Fibroblast of lung (primary cell): ENCODE measurements around the gene MAP1LC3A.

Source experiments
- EZH2 ChIP-seq: IDR thresholded peaks from 2 replicates; pipeline ENCODE4 v1.5.1; 2012; ENCODE audit warnings: low read length, control low read depth, mild to moderate bottlenecking; ENCODE audit errors: missing control alignments
- TF ChIP-seq, protein P1 (sequence below), 2 donors: IDR thresholded peaks in 1 of 2; conservative IDR thresholded peaks in 1 of 2; 1 replicate in 1 of 2; 2 replicates in 1 of 2; pipeline ENCODE4 v1.5.1; 2011 to 2012; ENCODE audit warnings: low read length in 2 of 2, control low read depth in 1 of 2, inconsistent platforms in 1 of 2, low read depth in 1 of 2, mild to moderate bottlenecking in 1 of 2

GRCh38 chr20:34564833-34565232 lies 6.3 kb downstream of the MAP1LC3A start:
- TF ChIP-seq EZH2, result no peak
- TF ChIP-seq, protein P1, sequence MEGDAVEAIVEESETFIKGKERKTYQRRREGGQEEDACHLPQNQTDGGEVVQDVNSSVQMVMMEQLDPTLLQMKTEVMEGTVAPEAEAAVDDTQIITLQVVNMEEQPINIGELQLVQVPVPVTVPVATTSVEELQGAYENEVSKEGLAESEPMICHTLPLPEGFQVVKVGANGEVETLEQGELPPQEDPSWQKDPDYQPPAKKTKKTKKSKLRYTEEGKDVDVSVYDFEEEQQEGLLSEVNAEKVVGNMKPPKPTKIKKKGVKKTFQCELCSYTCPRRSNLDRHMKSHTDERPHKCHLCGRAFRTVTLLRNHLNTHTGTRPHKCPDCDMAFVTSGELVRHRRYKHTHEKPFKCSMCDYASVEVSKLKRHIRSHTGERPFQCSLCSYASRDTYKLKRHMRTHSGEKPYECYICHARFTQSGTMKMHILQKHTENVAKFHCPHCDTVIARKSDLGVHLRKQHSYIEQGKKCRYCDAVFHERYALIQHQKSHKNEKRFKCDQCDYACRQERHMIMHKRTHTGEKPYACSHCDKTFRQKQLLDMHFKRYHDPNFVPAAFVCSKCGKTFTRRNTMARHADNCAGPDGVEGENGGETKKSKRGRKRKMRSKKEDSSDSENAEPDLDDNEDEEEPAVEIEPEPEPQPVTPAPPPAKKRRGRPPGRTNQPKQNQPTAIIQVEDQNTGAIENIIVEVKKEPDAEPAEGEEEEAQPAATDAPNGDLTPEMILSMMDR (conservative IDR thresholded peaks at IDR 0.05 in 1 of 2, IDR thresholded peaks at IDR 0.05 in 1 of 2; ENCODE audit: low read depth in 1 of 2, low read length in 2 of 2), result no peak
